HG03025 (cell line): ENCODE results near the gene PIK3R2.

ENCODE experiments used
- ATAC-seq: cut with Tn5 transposase; IDR thresholded peaks from one replicate; pipeline ENCODE4 v1.9.1; 2021; ENCODE audit warnings: mild to moderate bottlenecking, moderate library complexity; ENCODE audit not compliant: unreplicated experiment, low FRiP score

Gene PIK3R2

GRCh38 chr19:18122860-18123795, 29.8 kb upstream of the PIK3R2 start:
- no peak for ATAC-seq

DNA sequence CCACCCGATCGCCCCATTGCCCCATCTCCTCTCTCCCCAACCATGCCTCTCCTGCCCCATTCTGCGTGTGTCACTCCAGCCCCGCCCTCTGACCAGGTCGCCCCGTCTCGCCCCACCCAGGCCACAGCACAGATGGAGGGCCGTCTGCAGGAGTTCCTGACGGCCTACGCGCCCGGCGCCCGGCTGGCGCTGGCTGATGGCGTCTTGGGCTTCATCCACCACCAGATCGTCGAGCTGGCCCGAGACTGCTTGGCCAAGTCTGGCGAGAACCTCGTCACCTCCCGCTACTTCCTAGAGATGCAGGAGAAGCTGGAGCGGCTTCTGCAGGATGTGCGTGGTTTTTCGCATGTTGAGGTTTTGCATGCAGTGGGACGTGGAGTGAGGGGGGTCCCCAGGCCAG, 29.1 kb upstream of the PIK3R2 start:
- ATAC-seq, result no peak

GRCh38 chr19:18126097-18126496, 26.9 kb upstream of the PIK3R2 start:
- ATAC-seq, result no peak

GRCh38 chr19:18128044-18128443, 24.9 kb upstream of the PIK3R2 start:
- no peak for ATAC-seq

- no peak for ATAC-seq
These were observed 24.2 kb upstream of the PIK3R2 start for GRCh38 chr19:18128805-18129204.

GRCh38 chr19:18130523-18131242, 22.3 kb upstream of the PIK3R2 start:
- ATAC-seq, result no peak

- no peak for ATAC-seq
These were observed 20.9 kb upstream of the PIK3R2 start for GRCh38 chr19:18131841-18132596.

DNA sequence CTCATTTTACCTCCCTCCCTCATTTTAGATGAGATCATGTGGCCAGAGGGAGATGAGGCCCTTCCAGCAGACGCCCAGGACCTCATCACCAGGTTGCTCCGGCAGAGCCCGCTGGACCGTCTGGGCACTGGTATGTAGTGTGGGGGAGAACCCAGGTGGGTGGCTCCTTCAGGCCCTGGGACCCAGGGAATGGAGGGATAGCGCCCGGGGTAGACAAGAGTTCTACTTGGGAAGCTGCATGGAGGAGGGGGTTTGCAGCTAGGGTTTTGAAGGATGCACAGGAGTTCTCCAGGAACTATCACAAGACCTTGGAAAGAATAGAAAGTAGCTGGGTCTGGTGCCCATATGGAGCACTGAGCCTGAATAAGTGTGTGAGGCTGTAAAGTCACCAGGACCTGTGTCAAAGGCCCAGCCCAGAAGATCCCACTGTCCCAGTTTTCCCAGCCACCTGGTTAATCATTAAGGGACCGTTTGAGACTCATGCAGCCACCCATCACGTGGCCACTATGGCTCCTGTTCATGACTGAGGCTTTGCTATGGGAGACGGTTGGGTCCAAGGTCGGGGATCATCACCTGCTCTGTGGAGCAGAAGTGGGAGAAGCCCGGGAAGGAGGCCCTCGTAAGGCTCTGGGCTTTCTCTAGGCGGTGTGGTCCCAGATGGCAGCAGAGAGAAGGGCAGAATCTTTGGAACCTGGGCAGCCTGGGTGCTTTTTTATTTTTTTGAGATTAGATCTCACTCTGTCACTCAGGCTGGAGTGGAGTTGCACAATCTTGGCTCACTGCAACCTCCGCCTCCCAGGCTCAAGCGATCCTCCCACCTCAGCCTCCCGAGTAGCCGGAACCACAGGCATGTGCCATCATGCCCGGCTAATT, 17.0 kb upstream of the PIK3R2 start:
- no peak for ATAC-seq

- ATAC-seq, result no peak
These were observed 15.7 kb upstream of the PIK3R2 start for GRCh38 chr19:18137242-18137641.

GRCh38 chr19:18137657-18138339, 15.2 kb upstream of the PIK3R2 start:
- no peak for ATAC-seq

- ATAC-seq, result no peak
These were observed 12.5 kb upstream of the PIK3R2 start for GRCh38 chr19:18140473-18140872.

DNA sequence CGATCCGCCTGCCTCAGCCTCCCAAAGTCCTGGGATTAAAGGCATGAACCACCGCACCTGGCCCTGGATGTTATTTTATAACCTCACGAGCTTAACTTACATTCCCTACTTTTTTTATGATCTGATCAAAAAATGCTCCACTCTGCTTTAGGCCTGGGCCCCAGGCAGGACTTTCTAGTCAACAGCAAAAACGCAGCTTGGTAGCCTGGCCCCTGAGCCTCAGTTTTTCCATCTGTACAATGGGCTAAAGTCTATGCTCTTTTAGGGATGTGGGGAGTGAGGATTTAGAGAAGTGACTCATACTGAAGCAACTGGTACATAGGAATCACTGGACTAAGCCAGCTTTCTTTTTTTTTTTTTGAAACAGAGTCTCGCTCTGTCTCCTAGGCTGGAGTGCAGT, 11.9 kb upstream of the PIK3R2 start:
- no peak for ATAC-seq

- no peak for ATAC-seq
These were observed 9.1 kb upstream of the PIK3R2 start for GRCh38 chr19:18143902-18144301.

- no peak for ATAC-seq
These were observed 8.6 kb upstream of the PIK3R2 start for GRCh38 chr19:18144361-18144760.

- no peak for ATAC-seq
These were observed 8.1 kb upstream of the PIK3R2 start for GRCh38 chr19:18144906-18145305.

DNA sequence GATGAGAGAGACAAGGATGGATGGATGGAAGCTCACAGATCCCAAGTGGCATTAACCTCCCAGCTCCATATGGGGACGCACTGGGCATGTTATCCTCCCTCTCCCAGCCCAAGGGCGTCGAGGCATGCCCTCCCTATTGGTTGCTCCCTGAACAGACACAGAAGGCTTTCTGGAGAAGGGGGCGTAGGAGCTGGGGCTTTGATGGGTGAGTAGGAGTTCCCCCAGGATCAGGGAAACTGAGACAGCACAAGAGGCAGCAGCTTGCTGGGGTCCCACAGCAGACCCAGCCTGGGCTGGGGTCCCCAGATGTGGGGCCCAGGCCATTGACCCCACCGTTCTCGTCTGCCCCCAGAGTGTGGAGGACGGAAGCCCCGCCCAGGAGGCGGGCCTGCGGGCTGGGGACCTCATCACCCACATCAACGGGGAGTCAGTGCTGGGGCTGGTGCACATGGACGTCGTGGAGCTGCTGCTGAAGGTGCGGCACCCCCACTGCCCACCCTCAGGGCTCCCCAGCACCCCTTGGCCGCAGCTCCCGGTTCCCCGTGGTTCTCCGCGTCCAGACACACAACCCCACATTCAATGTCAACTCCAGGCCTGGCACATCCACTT, 7.5 kb upstream of the PIK3R2 start:
- no peak for ATAC-seq

DNA sequence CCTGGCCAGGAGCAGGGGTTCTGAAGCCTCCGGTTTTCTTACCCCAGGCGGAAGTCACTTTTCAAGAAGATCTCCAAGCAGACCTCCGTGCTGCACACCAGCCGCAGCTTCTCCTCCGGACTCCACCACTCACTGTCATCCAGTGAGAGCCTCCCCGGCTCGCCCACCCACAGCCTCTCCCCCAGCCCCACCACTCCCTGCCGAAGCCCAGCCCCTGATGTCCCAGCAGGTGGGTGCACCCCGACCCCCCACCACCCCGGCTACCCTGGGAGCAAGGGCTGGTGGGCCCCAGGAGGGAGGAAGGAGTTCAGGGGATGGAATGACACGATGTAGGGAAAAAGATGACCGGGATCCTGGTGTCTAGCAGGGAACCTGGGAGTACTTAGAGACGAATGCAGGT, 5.6 kb upstream of the PIK3R2 start:
- no peak for ATAC-seq

DNA sequence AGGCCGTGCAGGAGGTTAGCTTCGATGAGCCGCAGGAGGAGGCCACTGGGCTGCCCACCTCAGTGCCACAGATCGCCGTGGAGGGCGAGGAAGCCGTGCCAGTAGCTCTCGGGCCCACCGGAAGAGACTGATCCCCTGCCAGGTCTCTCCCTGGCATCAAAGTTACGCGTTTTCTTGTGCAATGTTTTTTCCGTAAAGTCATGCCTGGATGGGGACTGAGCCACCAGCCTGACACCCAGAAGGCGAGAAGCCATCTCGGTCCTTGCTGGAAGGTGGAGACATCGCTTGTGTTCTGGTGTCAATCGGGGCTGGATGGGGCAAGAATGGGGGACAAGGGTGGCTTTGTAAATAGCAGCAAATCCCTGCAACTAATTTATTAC, 3.4 kb upstream of the PIK3R2 start:
- ATAC-seq, result no peak
